Glomerular endothelial cell (primary cell): ENCODE results near the gene ANKRD40. TPM values are rescaled to one million over a fixed set of nuclear protein-coding genes. Genes with fewer than 3 reads are reported as not detected.
"Not testable (repeated sequence)": the region's sequence is repeated elsewhere in the genome, so short reads cannot be mapped to it uniquely, and the experiment has no call there.

Experiments
- DNase-seq: peaks from one replicate; pipeline ENCODE4 v3.0.0-alpha.2; 2011; ENCODE audit warnings: low read depth, low spot score; ENCODE audit errors: extremely low read depth
- total RNA-seq: library from RNA; depleted of rRNA; stranded (reverse); fragments of >200 nt; gene quantifications from 2 replicates; pipeline ENCODE4 v1.2.3, GENCODE V29; 2015

The ANKRD40 gene
- total RNA-seq, 1 donor from 2014 or later: 37.7 TPM

- DNase-seq: no peak
Measured at GRCh38 chr17:50715471-50715870, 7.8 kb upstream of the ANKRD40 start.

- no peak for DNase-seq
Measured at GRCh38 chr17:50712641-50713040, 4.9 kb upstream of the ANKRD40 start.

GRCh38 chr17:50710650-50711049 lies 2.9 kb upstream of the ANKRD40 start:
- no peak for DNase-seq

GRCh38 chr17:50710025-50710424 lies 2.3 kb upstream of the ANKRD40 start:
- DNase-seq: no peak

- not testable (repeated sequence) for DNase-seq
Measured at GRCh38 chr17:50709053-50709452, 1.3 kb upstream of the ANKRD40 start.

- DNase-seq: no peak
Measured at GRCh38 chr17:50708050-50709000, 611 bp upstream of the ANKRD40 start.

GRCh38 chr17:50703162-50703561 lies 4.6 kb downstream of the ANKRD40 start:
- no peak for DNase-seq

- no peak for DNase-seq
Measured at GRCh38 chr17:50699410-50699809, 8.3 kb downstream of the ANKRD40 start.

GRCh38 chr17:50697663-50698272 lies 9.9 kb downstream of the ANKRD40 start:
- DNase-seq: no peak

GRCh38 chr17:50697062-50697461 lies 10.7 kb downstream of the ANKRD40 start:
- no peak for DNase-seq

- no peak for DNase-seq
Measured at GRCh38 chr17:50696365-50696879, 11.3 kb downstream of the ANKRD40 start.

GRCh38 chr17:50693036-50693682 lies 14.6 kb downstream of the ANKRD40 start:
- no peak for DNase-seq

GRCh38 chr17:50692448-50693035 lies 15.2 kb downstream of the ANKRD40 start:
- no peak for DNase-seq

GRCh38 chr17:50691550-50692447 lies 15.9 kb downstream of the ANKRD40 start:
- no peak for DNase-seq

- no peak for DNase-seq
Measured at GRCh38 chr17:50690887-50691549, 16.7 kb downstream of the ANKRD40 start.

GRCh38 chr17:50689956-50690886 lies 17.5 kb downstream of the ANKRD40 start:
- no peak for DNase-seq

GRCh38 chr17:50689251-50689650 lies 18.5 kb downstream of the ANKRD40 start:
- DNase-seq: no peak

GRCh38 chr17:50688245-50688644 lies 19.5 kb downstream of the ANKRD40 start:
- DNase-seq: no peak
